Measurements from ENCODE around the gene TLN1.

- TF ChIP-seq POLR2AphosphoS5 (IDR thresholded peaks at IDR 0.05) (no peak), POLR2A (IDR thresholded peaks at IDR 0.05) (no peak), EP300 (IDR thresholded peaks at IDR 0.05) (no peak)
- TF ChIP-seq, protein P1, sequence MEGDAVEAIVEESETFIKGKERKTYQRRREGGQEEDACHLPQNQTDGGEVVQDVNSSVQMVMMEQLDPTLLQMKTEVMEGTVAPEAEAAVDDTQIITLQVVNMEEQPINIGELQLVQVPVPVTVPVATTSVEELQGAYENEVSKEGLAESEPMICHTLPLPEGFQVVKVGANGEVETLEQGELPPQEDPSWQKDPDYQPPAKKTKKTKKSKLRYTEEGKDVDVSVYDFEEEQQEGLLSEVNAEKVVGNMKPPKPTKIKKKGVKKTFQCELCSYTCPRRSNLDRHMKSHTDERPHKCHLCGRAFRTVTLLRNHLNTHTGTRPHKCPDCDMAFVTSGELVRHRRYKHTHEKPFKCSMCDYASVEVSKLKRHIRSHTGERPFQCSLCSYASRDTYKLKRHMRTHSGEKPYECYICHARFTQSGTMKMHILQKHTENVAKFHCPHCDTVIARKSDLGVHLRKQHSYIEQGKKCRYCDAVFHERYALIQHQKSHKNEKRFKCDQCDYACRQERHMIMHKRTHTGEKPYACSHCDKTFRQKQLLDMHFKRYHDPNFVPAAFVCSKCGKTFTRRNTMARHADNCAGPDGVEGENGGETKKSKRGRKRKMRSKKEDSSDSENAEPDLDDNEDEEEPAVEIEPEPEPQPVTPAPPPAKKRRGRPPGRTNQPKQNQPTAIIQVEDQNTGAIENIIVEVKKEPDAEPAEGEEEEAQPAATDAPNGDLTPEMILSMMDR (IDR thresholded peaks at IDR 0.05), result no peak
Observed at GRCh38 chr9:35683323-35683722, 48.7 kb downstream of the TLN1 start.
